Body of pancreas (tissue), 4 donors: ENCODE results near the gene GPR89B.

ENCODE experiments used
- CTCF ChIP-seq, 7 experiments: fragments of 450-650 bp in 4 of 7; fragments of 200-600 bp in 3 of 7; sonication (generic) in 3 of 7; IDR thresholded peaks; one replicate each; pipeline ENCODE4 v1.5.1; 2016 to 2019; ENCODE audit warnings: antibody characterized with exemption in 7 of 7
- POLR2A ChIP-seq, 3 donors: fragments of 450-650 bp; IDR thresholded peaks; one replicate each; pipeline ENCODE4 v1.6.1; 2016; ENCODE audit warnings: antibody characterized with exemption in 3 of 3, mild to moderate bottlenecking in 2 of 3

DNA sequence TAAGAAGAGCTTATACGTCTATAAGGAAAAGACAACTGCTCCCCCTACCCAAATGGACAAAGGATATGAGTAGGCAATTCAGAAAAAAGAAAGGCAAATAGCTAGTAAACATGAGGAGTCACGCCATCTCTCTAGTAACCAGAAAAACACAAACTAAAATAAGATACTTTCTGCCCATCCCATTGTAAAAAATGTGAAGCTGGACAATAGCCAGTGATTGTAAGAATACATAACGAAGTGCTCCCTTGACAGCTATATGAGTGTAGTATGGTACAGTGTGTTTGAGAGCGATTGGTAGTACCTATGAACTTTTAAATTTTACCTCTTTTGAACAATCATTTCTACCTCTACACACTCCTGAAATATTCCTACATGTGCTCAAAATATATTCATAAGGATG lies 33.1 kb upstream of the GPR89B start:
- TF ChIP-seq CTCF (IDR thresholded peaks at IDR 0.05) = no peak
- no peak for TF ChIP-seq POLR2A (IDR thresholded peaks at IDR 0.05)
